Duodenal mucosa (tissue), 2 donors: ENCODE measurements around the gene SCYGR6.

Experiments
- H3K27ac ChIP-seq: one replicate; pipeline ENCODE4 v1.7.0; 2013; ENCODE audit warnings: low read depth, low read length
- H3K27me3 ChIP-seq, 2 donors: one replicate each; pipeline ENCODE4 v1.7.0; 2013; ENCODE audit warnings: low read length in 2 of 2, control low read depth in 1 of 2; ENCODE audit not compliant: insufficient read depth in 2 of 2, control insufficient read depth in 1 of 2
- H3K36me3 ChIP-seq, 2 donors: one replicate each; pipeline ENCODE4 v1.7.0; 2013; ENCODE audit warnings: low read length in 2 of 2, control low read depth in 1 of 2; ENCODE audit not compliant: insufficient read depth in 2 of 2, control insufficient read depth in 1 of 2
- H3K4me1 ChIP-seq, 2 donors: one replicate each; pipeline ENCODE4 v1.7.0; 2013; ENCODE audit warnings: low read length in 2 of 2, control low read depth in 1 of 2; ENCODE audit not compliant: insufficient read depth in 2 of 2, control insufficient read depth in 1 of 2
- H3K4me3 ChIP-seq, 2 donors: one replicate each; pipeline ENCODE4 v1.7.0; 2013; ENCODE audit warnings: low read length in 2 of 2, low read depth in 1 of 2
- H3K9ac ChIP-seq, 2 donors: one replicate each; pipeline ENCODE4 v1.7.0; 2013; ENCODE audit warnings: low read length in 2 of 2, low read depth in 1 of 2
- H3K9me3 ChIP-seq, 2 donors: one replicate each; pipeline ENCODE4 v1.7.0; 2013; ENCODE audit warnings: low read length in 2 of 2, control low read depth in 1 of 2; ENCODE audit not compliant: control insufficient read depth in 1 of 2

Gene SCYGR6

DNA sequence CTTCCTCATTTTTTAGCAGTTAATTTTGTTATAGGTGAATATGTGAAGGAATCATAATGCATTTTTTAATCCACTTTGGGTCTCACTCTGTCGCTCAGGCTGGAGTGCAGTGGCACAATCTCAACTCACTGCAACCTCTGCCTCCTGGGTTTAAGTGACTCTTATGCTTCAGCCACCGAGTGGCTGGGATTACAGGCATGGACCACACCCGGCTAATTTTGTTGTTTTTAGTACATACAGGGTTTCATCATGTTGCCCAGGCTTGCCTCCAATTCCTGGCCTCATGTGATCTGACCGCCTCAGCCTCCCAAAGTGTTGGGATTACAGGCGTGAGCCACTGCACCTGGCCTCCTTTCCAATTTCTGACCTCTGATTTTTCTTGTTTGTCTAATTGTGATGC lies 40.3 kb downstream of the SCYGR6 start:
- no peak overlapping the region for H3K9ac ChIP-seq
- H3K36me3 ChIP-seq = peaks cover 4 to 8% of the 10 kb centered on the region in 2 donors
- no peaks in the 10 kb centered on the region for H3K9me3 ChIP-seq
- H3K4me1 ChIP-seq = no peaks in the 10 kb centered on the region
- H3K27ac ChIP-seq = no peak overlapping the region
- no peaks in the 10 kb centered on the region for H3K27me3 ChIP-seq
- H3K4me3 ChIP-seq = no peak overlapping the region

DNA sequence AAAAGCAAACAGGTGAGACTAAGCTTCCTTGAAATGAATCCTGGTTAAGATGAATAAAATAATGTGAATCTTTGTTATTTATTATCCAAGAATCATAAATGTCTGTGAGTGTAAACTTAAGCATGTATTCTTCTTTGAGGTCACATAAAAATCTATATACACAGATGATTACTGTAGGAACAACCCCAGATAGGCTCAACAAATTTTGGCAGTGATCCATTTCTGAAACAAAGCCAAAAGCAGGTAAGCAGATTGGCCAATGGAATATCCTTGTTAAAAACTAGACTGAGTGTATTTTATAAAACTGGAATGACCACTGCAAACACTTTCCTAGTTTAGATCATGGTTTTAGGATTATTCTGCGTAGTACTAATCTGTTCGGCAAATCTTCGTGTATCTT lies 46.6 kb downstream of the SCYGR6 start:
- Histone ChIP-seq H3K9ac (no peak overlapping the region), H3K27ac (no peak overlapping the region), H3K9me3 (no peaks in the 10 kb centered on the region), H3K4me3 (no peak overlapping the region), H3K36me3 (no peaks in the 10 kb centered on the region), H3K27me3 (no peaks in the 10 kb centered on the region), H3K4me1 (no peaks in the 10 kb centered on the region)

DNA sequence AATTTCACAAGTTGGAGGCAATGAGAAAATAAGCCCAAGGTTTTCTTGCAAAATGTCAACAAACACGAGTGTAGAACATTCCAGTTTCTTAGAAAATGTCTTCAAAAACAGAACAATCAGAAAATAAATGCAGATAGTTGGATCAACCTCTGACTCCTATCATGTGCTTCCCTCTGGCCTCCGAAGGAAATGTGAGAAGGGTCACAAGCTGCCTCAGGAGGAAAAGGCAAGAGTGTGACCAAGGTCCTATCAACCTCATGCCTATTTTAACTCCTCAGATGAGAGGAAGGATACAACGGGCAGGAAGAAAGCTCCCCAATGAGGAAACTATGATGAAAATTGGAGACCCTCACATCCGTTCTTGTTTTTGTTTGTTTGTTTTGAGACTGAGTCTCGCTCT lies 50.1 kb downstream of the SCYGR6 start:
- Histone ChIP-seq H3K9ac (no peak overlapping the region), H3K36me3 (no peaks in the 10 kb centered on the region), H3K27me3 (no peaks in the 10 kb centered on the region), H3K4me3 (no peak overlapping the region), H3K27ac (no peak overlapping the region), H3K9me3 (no peaks in the 10 kb centered on the region), H3K4me1 (no peaks in the 10 kb centered on the region)
